Stimulated activated CD8-positive, alpha-beta memory T cell treated with anti-CD3 and anti-CD28 coated beads, Interleukin-7, amount 100 ng/mL, for 48 hours (primary cell): ENCODE results near the gene C5AR2.
"Not testable (repeated sequence)": the region's sequence is repeated elsewhere in the genome, so short reads cannot be mapped to it uniquely, and the experiment has no call there.

Experiments used
- DNase-seq, 2 donors: peaks; one replicate each; pipeline ENCODE4 v3.0.0-alpha.2; 2020; ENCODE audit warnings: low read depth in 1 of 2; ENCODE audit errors: extremely low read depth in 1 of 2

C5AR2 gene

DNA sequence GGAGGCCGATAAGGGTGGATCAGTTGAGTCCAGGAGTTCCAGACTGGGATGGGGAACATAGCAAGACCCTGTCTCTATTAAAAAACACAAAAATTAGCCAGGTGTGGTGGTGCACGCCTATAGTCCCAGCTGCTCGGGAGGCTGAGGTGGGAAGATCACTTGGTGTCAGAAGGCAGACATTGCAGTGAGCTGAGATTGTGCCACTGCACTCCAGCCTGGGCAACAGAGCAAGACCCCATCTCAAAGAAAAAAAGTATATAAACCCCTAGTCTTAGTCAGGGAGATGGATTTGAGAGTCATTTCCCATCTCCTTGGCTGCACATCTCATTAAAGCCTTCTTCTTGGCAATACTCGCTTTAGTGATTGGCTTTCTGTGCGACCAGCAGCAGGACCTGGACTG lies 51.9 kb downstream of the C5AR2 start:
- DNase-seq = not testable (repeated sequence)

DNA sequence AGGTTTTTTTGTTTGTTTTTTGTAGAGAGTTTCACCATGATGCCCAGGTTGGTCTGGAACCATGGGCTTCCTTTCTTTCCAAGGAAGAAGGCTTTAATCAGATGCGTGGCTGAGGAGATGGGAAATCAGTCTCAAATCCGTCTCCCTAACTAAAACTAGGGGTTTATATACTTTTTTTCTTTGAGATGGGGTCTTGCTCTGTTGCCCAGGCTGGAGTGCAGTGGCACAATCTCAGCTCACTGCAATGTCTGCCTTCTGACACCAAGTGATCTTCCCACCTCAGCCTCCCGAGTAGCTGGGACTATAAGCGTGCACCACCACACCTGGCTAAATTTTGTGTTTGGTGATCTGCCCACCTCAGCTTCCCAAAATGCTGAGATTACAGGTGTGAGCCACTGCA lies 52.6 kb downstream of the C5AR2 start:
- not testable (repeated sequence) for DNase-seq

DNA sequence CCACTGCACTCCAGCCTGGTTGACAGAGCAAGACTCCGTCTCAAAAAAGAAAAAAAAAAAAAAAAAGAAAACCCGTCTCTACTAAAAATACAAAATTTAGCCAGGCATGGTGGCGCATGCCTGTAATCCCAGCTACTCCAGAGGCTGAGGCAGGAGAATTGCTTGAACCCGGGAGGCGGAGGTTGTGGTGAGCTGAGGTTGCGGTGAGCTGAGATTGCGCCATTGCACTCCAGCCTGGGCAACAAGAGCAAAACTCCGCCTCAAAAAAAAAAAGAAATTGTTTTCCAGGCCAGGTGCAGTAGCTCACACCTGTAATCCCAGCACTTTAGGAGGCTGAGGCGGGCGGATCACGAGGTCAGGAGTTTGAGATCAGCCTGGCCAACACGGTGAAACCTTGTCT lies 54.6 kb downstream of the C5AR2 start:
- DNase-seq = not testable (repeated sequence)

DNA sequence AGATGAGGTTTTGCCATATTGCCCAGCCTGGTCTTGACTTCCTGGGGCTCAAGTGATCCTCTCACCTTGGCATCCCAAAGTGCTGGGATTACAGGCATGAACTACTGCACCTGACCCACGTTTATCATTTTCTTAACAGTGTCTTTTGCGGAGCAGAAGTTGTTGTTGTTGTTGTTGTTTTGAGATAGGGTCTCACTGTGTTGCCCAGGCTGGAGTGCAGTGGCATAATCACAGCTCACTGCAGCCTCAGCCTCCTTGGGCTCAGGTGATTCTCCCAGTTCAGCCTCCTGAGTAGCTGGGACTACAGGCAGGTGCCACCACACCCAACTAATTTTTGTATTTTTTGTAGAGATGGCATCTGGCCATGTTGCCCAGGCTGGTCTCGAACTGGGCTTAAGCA lies 55.6 kb downstream of the C5AR2 start:
- DNase-seq = not testable (repeated sequence)

DNA sequence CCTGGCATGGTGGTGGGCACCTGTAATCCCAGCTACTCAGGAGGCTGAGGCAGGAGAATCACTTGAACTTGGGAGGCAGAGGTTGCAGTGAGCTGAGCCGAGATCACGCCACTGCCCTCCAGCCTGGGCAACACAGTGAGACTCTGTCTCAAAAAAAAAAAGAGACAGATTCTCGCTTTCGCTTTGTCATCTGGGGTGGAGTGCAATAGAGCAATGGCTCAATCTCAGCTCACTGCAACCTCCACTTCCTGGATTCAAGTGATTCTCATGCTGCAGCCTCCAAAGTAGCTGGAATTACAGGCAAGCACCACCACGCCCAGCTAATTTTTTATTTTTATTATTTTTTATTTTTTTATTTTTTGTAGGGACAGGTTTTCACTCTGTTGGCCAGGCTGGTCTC lies 56.7 kb downstream of the C5AR2 start:
- DNase-seq = not testable (repeated sequence)

DNA sequence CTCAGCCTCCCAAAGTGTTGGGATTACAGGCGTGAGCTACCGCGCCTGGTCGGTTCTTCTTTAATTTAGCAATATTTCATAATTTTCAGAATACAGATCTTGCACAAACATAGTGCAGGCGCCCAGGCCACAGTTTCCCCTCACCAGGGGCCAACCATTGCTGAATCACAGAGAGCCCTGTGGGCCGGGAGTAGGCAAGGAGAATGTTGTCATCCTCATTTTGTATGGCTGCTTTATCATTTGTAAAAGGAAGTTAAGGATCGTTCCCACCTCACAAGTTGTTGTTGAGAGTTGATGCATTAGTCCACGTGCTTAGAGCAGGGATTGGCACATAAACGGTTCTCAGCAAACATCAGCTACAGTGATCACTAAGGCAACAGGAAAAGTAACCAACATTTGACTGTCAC lies 57.2 kb downstream of the C5AR2 start:
- no peak for DNase-seq

DNA sequence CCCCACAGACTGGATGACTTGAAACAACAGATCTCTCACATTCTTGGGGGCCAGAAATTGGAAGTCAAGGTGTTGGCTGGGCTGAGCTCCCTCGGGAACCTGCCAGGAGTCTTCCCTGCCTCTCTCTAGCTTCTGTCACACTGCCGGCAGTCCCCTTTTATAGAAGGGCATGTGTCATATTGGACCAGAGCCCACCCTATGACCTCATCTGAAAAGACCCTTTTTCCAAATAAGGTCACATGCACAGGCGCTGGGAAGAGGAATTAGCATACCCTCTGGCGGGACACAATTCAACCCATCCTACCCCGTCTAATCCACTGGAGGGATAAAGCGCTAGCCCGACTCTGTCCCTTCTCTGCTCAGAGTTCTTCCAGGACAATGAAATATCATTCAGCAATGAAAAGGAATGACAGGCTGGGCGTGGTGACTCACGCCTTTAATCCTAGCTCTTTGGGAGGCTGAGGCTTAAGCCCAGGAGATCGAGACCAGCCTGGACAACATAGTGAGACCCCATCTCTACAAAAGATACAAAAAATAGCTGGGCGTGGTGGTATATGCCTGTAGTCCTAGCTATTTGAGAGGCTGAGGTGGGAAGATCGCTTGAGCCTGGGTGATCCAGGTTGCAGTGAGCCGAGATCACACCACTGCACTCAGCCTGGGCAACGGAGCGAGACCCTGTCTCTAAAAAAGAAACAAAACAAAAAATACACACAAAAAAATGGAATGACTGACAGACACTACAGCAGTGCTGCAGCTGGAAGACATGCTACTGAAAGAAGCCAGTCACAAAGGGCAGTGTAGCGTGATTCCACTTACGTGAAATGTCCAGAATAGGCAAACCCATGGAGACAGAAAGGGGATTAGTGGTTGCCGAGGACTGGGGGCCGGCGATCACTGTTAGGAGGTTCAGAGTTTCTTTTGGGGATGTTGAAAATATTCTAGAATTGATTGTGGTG lies 58.8 kb downstream of the C5AR2 start:
- no peak for DNase-seq

DNA sequence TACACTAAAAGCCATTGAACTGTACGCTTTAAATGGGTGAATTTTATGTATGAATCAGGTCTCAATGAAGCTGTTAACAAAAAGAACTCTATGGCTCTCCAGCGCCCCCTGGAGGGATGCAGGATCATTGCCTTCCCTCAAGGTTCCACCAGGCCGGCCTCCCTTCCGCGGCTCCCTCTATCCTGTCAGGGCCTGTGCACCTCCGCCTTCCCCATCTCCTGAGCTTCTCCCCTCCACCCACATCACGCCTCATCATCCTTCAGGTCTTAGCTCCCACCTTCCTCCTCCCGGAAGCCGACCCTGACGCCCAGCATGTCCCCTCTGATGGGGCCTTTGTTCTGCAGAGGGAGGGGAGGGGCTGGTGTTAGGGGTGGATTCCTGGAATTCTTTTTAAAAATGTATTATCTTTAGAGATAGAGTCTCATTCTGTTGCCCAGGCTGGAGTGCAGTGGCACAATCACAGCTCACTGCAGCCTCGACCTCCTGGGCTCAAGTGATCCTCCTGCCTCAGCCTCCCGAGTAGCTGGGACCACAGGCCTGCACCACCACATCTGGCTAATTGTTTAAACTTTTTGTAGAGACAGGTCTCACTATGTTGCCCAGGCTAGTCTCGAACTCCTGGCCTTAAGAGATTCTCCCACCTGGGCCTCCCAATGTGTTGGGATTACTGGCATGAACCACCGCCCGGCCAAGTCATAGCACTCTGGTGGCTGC lies 59.7 kb downstream of the C5AR2 start:
- peak; percentile 50 to 62 for DNase-seq
